Measurements from ENCODE around the gene HVCN1. TPM values are rescaled to one million over a fixed set of nuclear protein-coding genes. Genes with fewer than 3 reads are reported as not detected.

HVCN1 gene
- total and polyA plus RNA-seq, 2 of the 13 experiments (the other 11 are each of a cell fraction or from before 2014, with no cell fraction given), result 0.49 to 1.3 TPM

GRCh38 chr12:110613771-110614684 is 74.9 kb downstream of the HVCN1 start, which contains the start of gene TCTN1 (continued):
- TF ChIP-seq, protein P1, sequence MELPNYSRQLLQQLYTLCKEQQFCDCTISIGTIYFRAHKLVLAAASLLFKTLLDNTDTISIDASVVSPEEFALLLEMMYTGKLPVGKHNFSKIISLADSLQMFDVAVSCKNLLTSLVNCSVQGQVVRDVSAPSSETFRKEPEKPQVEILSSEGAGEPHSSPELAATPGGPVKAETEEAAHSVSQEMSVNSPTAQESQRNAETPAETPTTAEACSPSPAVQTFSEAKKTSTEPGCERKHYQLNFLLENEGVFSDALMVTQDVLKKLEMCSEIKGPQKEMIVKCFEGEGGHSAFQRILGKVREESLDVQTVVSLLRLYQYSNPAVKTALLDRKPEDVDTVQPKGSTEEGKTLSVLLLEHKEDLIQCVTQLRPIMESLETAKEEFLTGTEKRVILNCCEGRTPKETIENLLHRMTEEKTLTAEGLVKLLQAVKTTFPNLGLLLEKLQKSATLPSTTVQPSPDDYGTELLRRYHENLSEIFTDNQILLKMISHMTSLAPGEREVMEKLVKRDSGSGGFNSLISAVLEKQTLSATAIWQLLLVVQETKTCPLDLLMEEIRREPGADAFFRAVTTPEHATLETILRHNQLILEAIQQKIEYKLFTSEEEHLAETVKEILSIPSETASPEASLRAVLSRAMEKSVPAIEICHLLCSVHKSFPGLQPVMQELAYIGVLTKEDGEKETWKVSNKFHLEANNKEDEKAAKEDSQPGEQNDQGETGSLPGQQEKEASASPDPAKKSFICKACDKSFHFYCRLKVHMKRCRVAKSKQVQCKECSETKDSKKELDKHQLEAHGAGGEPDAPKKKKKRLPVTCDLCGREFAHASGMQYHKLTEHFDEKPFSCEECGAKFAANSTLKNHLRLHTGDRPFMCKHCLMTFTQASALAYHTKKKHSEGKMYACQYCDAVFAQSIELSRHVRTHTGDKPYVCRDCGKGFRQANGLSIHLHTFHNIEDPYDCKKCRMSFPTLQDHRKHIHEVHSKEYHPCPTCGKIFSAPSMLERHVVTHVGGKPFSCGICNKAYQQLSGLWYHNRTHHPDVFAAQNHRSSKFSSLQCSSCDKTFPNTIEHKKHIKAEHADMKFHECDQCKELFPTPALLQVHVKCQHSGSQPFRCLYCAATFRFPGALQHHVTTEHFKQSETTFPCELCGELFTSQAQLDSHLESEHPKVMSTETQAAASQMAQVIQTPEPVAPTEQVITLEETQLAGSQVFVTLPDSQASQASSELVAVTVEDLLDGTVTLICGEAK (IDR thresholded peaks at IDR 0.05), result no peak
- TF ChIP-seq, protein P1 (CRISPR knock-in tag; IDR thresholded peaks at IDR 0.05), result peak; percentile 58; the same call in 1 of the 2 replicates
- TF ChIP-seq, protein P2, sequence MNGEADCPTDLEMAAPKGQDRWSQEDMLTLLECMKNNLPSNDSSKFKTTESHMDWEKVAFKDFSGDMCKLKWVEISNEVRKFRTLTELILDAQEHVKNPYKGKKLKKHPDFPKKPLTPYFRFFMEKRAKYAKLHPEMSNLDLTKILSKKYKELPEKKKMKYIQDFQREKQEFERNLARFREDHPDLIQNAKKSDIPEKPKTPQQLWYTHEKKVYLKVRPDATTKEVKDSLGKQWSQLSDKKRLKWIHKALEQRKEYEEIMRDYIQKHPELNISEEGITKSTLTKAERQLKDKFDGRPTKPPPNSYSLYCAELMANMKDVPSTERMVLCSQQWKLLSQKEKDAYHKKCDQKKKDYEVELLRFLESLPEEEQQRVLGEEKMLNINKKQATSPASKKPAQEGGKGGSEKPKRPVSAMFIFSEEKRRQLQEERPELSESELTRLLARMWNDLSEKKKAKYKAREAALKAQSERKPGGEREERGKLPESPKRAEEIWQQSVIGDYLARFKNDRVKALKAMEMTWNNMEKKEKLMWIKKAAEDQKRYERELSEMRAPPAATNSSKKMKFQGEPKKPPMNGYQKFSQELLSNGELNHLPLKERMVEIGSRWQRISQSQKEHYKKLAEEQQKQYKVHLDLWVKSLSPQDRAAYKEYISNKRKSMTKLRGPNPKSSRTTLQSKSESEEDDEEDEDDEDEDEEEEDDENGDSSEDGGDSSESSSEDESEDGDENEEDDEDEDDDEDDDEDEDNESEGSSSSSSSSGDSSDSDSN (CRISPR knock-in tag; IDR thresholded peaks at IDR 0.05), result peak; percentile 78
- peak; percentile 31 for TF ChIP-seq ZC3H13 (CRISPR knock-in tag; IDR thresholded peaks at IDR 0.05)
- no peak for TF ChIP-seq ZNF780A (CRISPR knock-in tag; IDR thresholded peaks at IDR 0.05)
- no peak for TF ChIP-seq RARG (CRISPR knock-in tag; IDR thresholded peaks at IDR 0.05; ENCODE audit: low read depth)
- no peak for TF ChIP-seq GABPA (IDR thresholded peaks at IDR 0.05; ENCODE audit: low read depth, low read length)
- 0 out of 2 replicates have a peak, but pooled peaks have one; percentile 25 for TF ChIP-seq GABPA (CRISPR knock-in tag; IDR thresholded peaks at IDR 0.05; ENCODE audit: low read depth)
- TF ChIP-seq, protein P3, sequence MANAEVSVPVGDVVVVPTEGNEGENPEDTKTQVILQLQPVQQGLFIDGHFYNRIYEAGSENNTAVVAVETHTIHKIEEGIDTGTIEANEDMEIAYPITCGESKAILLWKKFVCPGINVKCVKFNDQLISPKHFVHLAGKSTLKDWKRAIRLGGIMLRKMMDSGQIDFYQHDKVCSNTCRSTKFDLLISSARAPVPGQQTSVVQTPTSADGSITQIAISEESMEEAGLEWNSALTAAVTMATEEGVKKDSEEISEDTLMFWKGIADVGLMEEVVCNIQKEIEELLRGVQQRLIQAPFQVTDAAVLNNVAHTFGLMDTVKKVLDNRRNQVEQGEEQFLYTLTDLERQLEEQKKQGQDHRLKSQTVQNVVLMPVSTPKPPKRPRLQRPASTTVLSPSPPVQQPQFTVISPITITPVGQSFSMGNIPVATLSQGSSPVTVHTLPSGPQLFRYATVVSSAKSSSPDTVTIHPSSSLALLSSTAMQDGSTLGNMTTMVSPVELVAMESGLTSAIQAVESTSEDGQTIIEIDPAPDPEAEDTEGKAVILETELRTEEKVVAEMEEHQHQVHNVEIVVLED (CRISPR knock-in tag; IDR thresholded peaks at IDR 0.05; ENCODE audit: borderline replicate concordance), result peak; percentile 52; the same call in 1 of the 2 replicates
- TF ChIP-seq KDM6A (CRISPR knock-in tag; IDR thresholded peaks at IDR 0.05; ENCODE audit: low read depth), result no peak
- TF ChIP-seq, protein P4, sequence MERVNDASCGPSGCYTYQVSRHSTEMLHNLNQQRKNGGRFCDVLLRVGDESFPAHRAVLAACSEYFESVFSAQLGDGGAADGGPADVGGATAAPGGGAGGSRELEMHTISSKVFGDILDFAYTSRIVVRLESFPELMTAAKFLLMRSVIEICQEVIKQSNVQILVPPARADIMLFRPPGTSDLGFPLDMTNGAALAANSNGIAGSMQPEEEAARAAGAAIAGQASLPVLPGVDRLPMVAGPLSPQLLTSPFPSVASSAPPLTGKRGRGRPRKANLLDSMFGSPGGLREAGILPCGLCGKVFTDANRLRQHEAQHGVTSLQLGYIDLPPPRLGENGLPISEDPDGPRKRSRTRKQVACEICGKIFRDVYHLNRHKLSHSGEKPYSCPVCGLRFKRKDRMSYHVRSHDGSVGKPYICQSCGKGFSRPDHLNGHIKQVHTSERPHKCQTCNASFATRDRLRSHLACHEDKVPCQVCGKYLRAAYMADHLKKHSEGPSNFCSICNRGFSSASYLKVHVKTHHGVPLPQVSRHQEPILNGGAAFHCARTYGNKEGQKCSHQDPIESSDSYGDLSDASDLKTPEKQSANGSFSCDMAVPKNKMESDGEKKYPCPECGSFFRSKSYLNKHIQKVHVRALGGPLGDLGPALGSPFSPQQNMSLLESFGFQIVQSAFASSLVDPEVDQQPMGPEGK (CRISPR knock-in tag; IDR thresholded peaks at IDR 0.05), result 0 out of 2 replicates have a peak, but pooled peaks have one; percentile 27
- TF ChIP-seq RFXAP (CRISPR knock-in tag; IDR thresholded peaks at IDR 0.05; ENCODE audit: borderline replicate concordance), result no peak
- TF ChIP-seq ZNF292 (CRISPR knock-in tag; IDR thresholded peaks at IDR 0.05; ENCODE audit: borderline replicate concordance, low read depth), result peak; percentile 81
